Measurements from ENCODE around the gene CCDC169. TPM values are rescaled to one million over a fixed set of nuclear protein-coding genes. Genes with fewer than 3 reads are reported as not detected.

Gene CCDC169
- total RNA-seq, 1 experiment from 2014 or later = not detected

GRCh38 chr13:36207672-36208071 is 89.9 kb downstream of the CCDC169 start:
- BruUV-seq (replicated peaks) = no TSS peak
- CTCF ChIA-PET = no interaction called here
- H3K27ac Mint-ChIP-seq (ENCODE audit: unreplicated experiment) = no peak overlapping the region
- no peaks in the 10 kb centered on the region for H3K36me3 Mint-ChIP-seq (ENCODE audit: insufficient read depth, unreplicated experiment)
- DNase-seq = no peak
- no peaks in the 10 kb centered on the region for H3K9me3 Mint-ChIP-seq (ENCODE audit: low read depth, unreplicated experiment)
- intact Hi-C loops (cut with micrococcal nuclease; ENCODE audit: unreplicated experiment) = no loop called here
- no peaks in the 10 kb centered on the region for H3K4me1 Mint-ChIP-seq (ENCODE audit: low read depth, unreplicated experiment)
- H3K27me3 Mint-ChIP-seq (ENCODE audit: unreplicated experiment) = peaks cover 52% of the 10 kb centered on the region
- no peak for TF ChIP-seq CTCF (IDR thresholded peaks at IDR 0.05; ENCODE audit: unreplicated experiment)
- no peak overlapping the region for H3K4me3 Mint-ChIP-seq (ENCODE audit: low read depth, unreplicated experiment)

- CTCF ChIA-PET = no interaction called here
- Mint-ChIP-seq H3K9me3 (ENCODE audit: low read depth, unreplicated experiment) (no peaks in the 10 kb centered on the region), H3K27me3 (ENCODE audit: unreplicated experiment) (peaks cover 64% of the 10 kb centered on the region), H3K4me1 (ENCODE audit: low read depth, unreplicated experiment) (no peaks in the 10 kb centered on the region), H3K4me3 (ENCODE audit: low read depth, unreplicated experiment) (no peak overlapping the region), H3K36me3 (ENCODE audit: insufficient read depth, unreplicated experiment) (no peaks in the 10 kb centered on the region), H3K27ac (ENCODE audit: unreplicated experiment) (no peak overlapping the region)
- intact Hi-C loops (cut with micrococcal nuclease; ENCODE audit: unreplicated experiment) = no loop called here
- DNase-seq = no peak
- no TSS peak for BruUV-seq (replicated peaks)
- no peak for TF ChIP-seq CTCF (IDR thresholded peaks at IDR 0.05; ENCODE audit: unreplicated experiment)
These were observed 104.3 kb downstream of the CCDC169 start for GRCh38 chr13:36193151-36193855.

GRCh38 chr13:36192166-36192565 is 105.4 kb downstream of the CCDC169 start:
- no peak overlapping the region for H3K27ac Mint-ChIP-seq (ENCODE audit: unreplicated experiment)
- no peaks in the 10 kb centered on the region for H3K9me3 Mint-ChIP-seq (ENCODE audit: low read depth, unreplicated experiment)

GRCh38 chr13:36190771-36191170 is 106.8 kb downstream of the CCDC169 start:
- intact Hi-C loops (cut with micrococcal nuclease; ENCODE audit: unreplicated experiment) = no loop called here
- peaks cover 62% of the 10 kb centered on the region for H3K27me3 Mint-ChIP-seq (ENCODE audit: unreplicated experiment)
- no peaks in the 10 kb centered on the region for H3K9me3 Mint-ChIP-seq (ENCODE audit: low read depth, unreplicated experiment)
- no peak for TF ChIP-seq CTCF (IDR thresholded peaks at IDR 0.05; ENCODE audit: unreplicated experiment)
- no peaks in the 10 kb centered on the region for H3K36me3 Mint-ChIP-seq (ENCODE audit: insufficient read depth, unreplicated experiment)
- DNase-seq = no peak
- H3K4me1 Mint-ChIP-seq (ENCODE audit: low read depth, unreplicated experiment) = no peaks in the 10 kb centered on the region
- BruUV-seq (replicated peaks) = no TSS peak
- H3K27ac Mint-ChIP-seq (ENCODE audit: unreplicated experiment) = no peak overlapping the region
- CTCF ChIA-PET = no interaction called here
- H3K4me3 Mint-ChIP-seq (ENCODE audit: low read depth, unreplicated experiment) = no peak overlapping the region

More at GRCh38 chr13:36192166-36192565, 105.4 kb downstream of the CCDC169 start:
- H3K27me3 Mint-ChIP-seq (ENCODE audit: unreplicated experiment) = peaks cover 64% of the 10 kb centered on the region
- no peaks in the 10 kb centered on the region for H3K4me1 Mint-ChIP-seq (ENCODE audit: low read depth, unreplicated experiment)
- DNase-seq = no peak
- CTCF ChIA-PET = interaction anchor here (0.5 kb wide), 1 partner anchor 21 kb away, joined by 3 read pairs; no protein-coding TSS in a partner anchor
- intact Hi-C loops (cut with micrococcal nuclease; ENCODE audit: unreplicated experiment) = no loop called here
- no peak for TF ChIP-seq CTCF (IDR thresholded peaks at IDR 0.05; ENCODE audit: unreplicated experiment)
- BruUV-seq (replicated peaks) = no TSS peak
- no peaks in the 10 kb centered on the region for H3K36me3 Mint-ChIP-seq (ENCODE audit: insufficient read depth, unreplicated experiment)
- H3K4me3 Mint-ChIP-seq (ENCODE audit: low read depth, unreplicated experiment) = no peak overlapping the region
